ENCODE measurements around the gene ECT2.
A peak's percentile ranks its signal among the peaks of the same experiment; 100 is the strongest.
"Not testable (repeated sequence)": the region's sequence is repeated elsewhere in the genome, so short reads cannot be mapped to it uniquely, and the experiment has no call there.

Gene ECT2

GRCh38 chr3:172750368-172751174, at the start of gene ECT2:
Gene ECT2 (plus strand): TSS chr3:172750726. CDS start chr3:172754531, 3,805 bp downstream.
- peak; percentile 99 for DNase-seq

- no peak for DNase-seq
Measured at GRCh38 chr3:172700936-172701455, 49.5 kb upstream of the ECT2 start.

- DNase-seq: no peak
Measured at GRCh38 chr3:172701751-172702150, 48.8 kb upstream of the ECT2 start.

GRCh38 chr3:172702256-172702655, 48.3 kb upstream of the ECT2 start:
- DNase-seq: no peak

GRCh38 chr3:172702731-172703130, 47.8 kb upstream of the ECT2 start:
- not testable (repeated sequence) for DNase-seq

GRCh38 chr3:172704001-172704400, 46.5 kb upstream of the ECT2 start:
- no peak for DNase-seq

- no peak for DNase-seq
Measured at GRCh38 chr3:172705170-172705569, 45.4 kb upstream of the ECT2 start.

GRCh38 chr3:172707030-172707429, 43.5 kb upstream of the ECT2 start:
- no peak for DNase-seq

GRCh38 chr3:172707967-172708366, 42.6 kb upstream of the ECT2 start:
- DNase-seq: no peak

- DNase-seq: no peak
Measured at GRCh38 chr3:172708921-172709773, 41.4 kb upstream of the ECT2 start.

GRCh38 chr3:172709774-172710663, 40.5 kb upstream of the ECT2 start:
- DNase-seq: peak; percentile 46

- DNase-seq: peak; percentile 89
Measured at GRCh38 chr3:172710664-172711453, 39.7 kb upstream of the ECT2 start, which contains the start of gene NCEH1. Gene NCEH1 (minus strand): TSS chr3:172711067. CDS start chr3:172710984, 83 bp downstream.

- DNase-seq: no peak
Measured at GRCh38 chr3:172711454-172711795, 39.1 kb upstream of the ECT2 start.

GRCh38 chr3:172713316-172713715, 37.2 kb upstream of the ECT2 start:
- DNase-seq: no peak

- DNase-seq: no peak
Measured at GRCh38 chr3:172716476-172716875, 34.0 kb upstream of the ECT2 start.

- no peak for DNase-seq
Measured at GRCh38 chr3:172717493-172718088, 32.9 kb upstream of the ECT2 start.

GRCh38 chr3:172722536-172723040, 27.9 kb upstream of the ECT2 start:
- not testable (repeated sequence) for DNase-seq

GRCh38 chr3:172726380-172726779, 24.1 kb upstream of the ECT2 start:
- DNase-seq: no peak

GRCh38 chr3:172735014-172735413, 15.5 kb upstream of the ECT2 start:
- no peak for DNase-seq

- no peak for DNase-seq
Measured at GRCh38 chr3:172739462-172739861, 11.1 kb upstream of the ECT2 start.

GRCh38 chr3:172746475-172746874, 4.1 kb upstream of the ECT2 start:
- DNase-seq: no peak

Data from left hindlimb (tissue), 1 donor.